Neural cell (in vitro differentiated cells): ENCODE results near the gene SLC1A1. TPM values are rescaled to one million over a fixed set of nuclear protein-coding genes. Genes with fewer than 3 reads are reported as not detected.

Experiments used
- H2AFZ ChIP-seq: fragments of 200-600, 300-800 bp; sonication (generic), shearing (Covaris generic); 2 replicates; pipeline ENCODE4 v1.6.0; 2014; ENCODE audit warnings: low read depth, mild to moderate bottlenecking, antibody characterized with exemption, low read length, moderate library complexity
- H3F3A ChIP-seq: fragments of 200-600 bp; shearing (Covaris generic); 2 replicates; pipeline ENCODE4 v1.6.1; 2016; ENCODE audit warnings: mild to moderate bottlenecking, moderate library complexity, mixed read lengths, antibody characterized with exemption, low read length; ENCODE audit not compliant: insufficient read depth, poor library complexity, severe bottlenecking
- H3K27ac ChIP-seq: fragments of 200-600, 300-800 bp; sonication (generic), shearing (Covaris generic); 2 replicates; pipeline ENCODE4 v1.5.1; 2014; ENCODE audit warnings: mild to moderate bottlenecking, low read length, moderate library complexity
- H3K27me3 ChIP-seq: fragments of 300-800, 200-600 bp; sonication (generic), shearing (Covaris generic); 2 replicates; pipeline ENCODE4 v1.6.0; 2014; ENCODE audit warnings: mild to moderate bottlenecking, low read depth, low read length, moderate library complexity; ENCODE audit not compliant: insufficient read depth
- H3K36me3 ChIP-seq: fragments of 300-800, 200-600 bp; sonication (generic), shearing (Covaris generic); 2 replicates; pipeline ENCODE4 v1.5.1; 2014; ENCODE audit warnings: mild to moderate bottlenecking, antibody characterized with exemption, low read length, moderate library complexity; ENCODE audit not compliant: insufficient read depth
- H3K4me2 ChIP-seq: fragments of 300-800, 200-600 bp; sonication (generic), shearing (Covaris generic); 2 replicates; pipeline ENCODE4 v1.6.0; 2014; ENCODE audit warnings: mild to moderate bottlenecking, low read length
- H3K4me3 ChIP-seq: fragments of 300-800, 200-600 bp; sonication (generic), shearing (Covaris generic); 2 replicates; pipeline ENCODE4 v1.5.1; 2014; ENCODE audit warnings: mild to moderate bottlenecking, low read length, moderate library complexity
- H3K79me2 ChIP-seq: fragments of 200-600 bp; shearing (Covaris generic); replicated peaks from 2 replicates; pipeline ENCODE4 v1.6.0; 2014; ENCODE audit warnings: mild to moderate bottlenecking, low read length, moderate library complexity; ENCODE audit not compliant: insufficient read depth
- H3K9ac ChIP-seq: fragments of 300-800, 200-600 bp; sonication (generic), shearing (Covaris generic); 2 replicates; pipeline ENCODE4 v1.6.1; 2016; ENCODE audit warnings: mild to moderate bottlenecking, low read length, mixed read lengths
- H3K9me2 ChIP-seq: fragments of 200-600 bp; shearing (Covaris generic); 2 replicates; pipeline ENCODE4 v1.6.1; 2016; ENCODE audit warnings: mild to moderate bottlenecking, low read length, mixed read lengths; ENCODE audit not compliant: insufficient read depth
- H3K9me3 ChIP-seq: fragments of 200-600, 300-800 bp; sonication (generic), shearing (Covaris generic); 2 replicates; pipeline ENCODE4 v1.6.1; 2016; ENCODE audit warnings: mild to moderate bottlenecking, mixed run types, low read length, moderate library complexity, mixed read lengths
- H4K20me1 ChIP-seq: fragments of 200-600 bp; shearing (Covaris generic); 2 replicates; pipeline ENCODE4 v1.6.1; 2016; ENCODE audit warnings: mild to moderate bottlenecking, mixed run types; ENCODE audit not compliant: insufficient read depth
- EP300 ChIP-seq: fragments of 450-650 bp; conservative IDR thresholded peaks from 2 replicates; pipeline ENCODE4 v1.6.1; 2014; ENCODE audit warnings: antibody characterized with exemption, mild to moderate bottlenecking, moderate library complexity; ENCODE audit not compliant: poor library complexity, severe bottlenecking
- EZH2 ChIP-seq: fragments of 200-600, 300-800 bp; shearing (Covaris generic), sonication (generic); IDR thresholded peaks from 2 replicates; pipeline ENCODE4 v1.6.1; 2014; ENCODE audit warnings: antibody characterized with exemption, low read length, borderline replicate concordance, mild to moderate bottlenecking; ENCODE audit not compliant: insufficient read depth, poor library complexity, severe bottlenecking
- MXI1 ChIP-seq: fragments of 450-650 bp; conservative IDR thresholded peaks from 2 replicates; pipeline ENCODE4 v1.6.1; 2014; ENCODE audit warnings: antibody characterized with exemption, mild to moderate bottlenecking; ENCODE audit not compliant: poor library complexity, severe bottlenecking
- POLR2AphosphoS5 ChIP-seq: IDR thresholded peaks from 2 replicates; pipeline ENCODE4 v1.6.1; 2012
- RAD21 ChIP-seq: fragments of 450-650 bp; conservative IDR thresholded peaks from 2 replicates; pipeline ENCODE4 v1.6.1; 2014; ENCODE audit warnings: antibody characterized with exemption, mild to moderate bottlenecking, moderate library complexity
- SMC3 ChIP-seq: fragments of 450-650 bp; conservative IDR thresholded peaks from 2 replicates; pipeline ENCODE4 v1.6.1; 2014; ENCODE audit warnings: antibody characterized with exemption, mild to moderate bottlenecking, moderate library complexity; ENCODE audit not compliant: poor library complexity
- TAF1 ChIP-seq: IDR thresholded peaks from 2 replicates; pipeline ENCODE4 v1.6.1; 2012; ENCODE audit warnings: low read depth
- polyA plus RNA-seq: library from polyadenylated mRNA; depleted of rRNA; stranded (reverse); fragments of >200 nt; gene quantifications from 2 replicates; pipeline ENCODE4 v1.2.3, GENCODE V29; 2014
- TF ChIP-seq, protein P1 (sequence below): fragments of 450-650 bp; IDR thresholded peaks from 2 replicates; pipeline ENCODE4 v1.5.1; 2014; ENCODE audit warnings: antibody characterized with exemption, mild to moderate bottlenecking, moderate library complexity; ENCODE audit not compliant: poor library complexity, severe bottlenecking
- TF ChIP-seq, protein P2 (sequence below): IDR thresholded peaks from 2 replicates; pipeline ENCODE4 v1.6.1; 2012; ENCODE audit warnings: borderline replicate concordance

The SLC1A1 gene
- polyA plus RNA-seq, 1 donor from 2014 or later: 30.8 TPM

DNA sequence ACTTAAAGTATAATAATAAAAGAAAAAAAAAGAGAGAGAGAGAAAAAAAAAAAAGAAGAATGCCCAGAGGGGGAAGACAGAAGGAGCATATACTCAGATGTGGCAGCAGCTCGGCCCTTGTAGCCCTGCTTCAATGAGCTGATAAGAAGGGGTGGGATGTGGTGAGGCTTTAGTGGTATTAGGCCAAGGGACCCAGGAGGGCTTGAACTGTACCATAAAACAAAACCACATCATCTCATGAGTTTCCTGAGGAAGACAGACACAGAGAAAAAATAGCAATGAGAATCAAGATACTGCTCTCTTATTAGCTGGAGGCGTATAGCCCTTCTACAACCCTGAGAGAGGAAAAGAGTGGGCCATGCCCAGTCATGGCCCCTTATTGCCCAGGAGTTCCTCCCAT, 72.8 kb downstream of the SLC1A1 start:
- H3K36me3 ChIP-seq: no peaks in the 10 kb centered on the region
- H3K27me3 ChIP-seq: no peaks in the 10 kb centered on the region
- TF ChIP-seq EZH2 (no peak), POLR2AphosphoS5 (no peak), EP300 (no peak)

DNA sequence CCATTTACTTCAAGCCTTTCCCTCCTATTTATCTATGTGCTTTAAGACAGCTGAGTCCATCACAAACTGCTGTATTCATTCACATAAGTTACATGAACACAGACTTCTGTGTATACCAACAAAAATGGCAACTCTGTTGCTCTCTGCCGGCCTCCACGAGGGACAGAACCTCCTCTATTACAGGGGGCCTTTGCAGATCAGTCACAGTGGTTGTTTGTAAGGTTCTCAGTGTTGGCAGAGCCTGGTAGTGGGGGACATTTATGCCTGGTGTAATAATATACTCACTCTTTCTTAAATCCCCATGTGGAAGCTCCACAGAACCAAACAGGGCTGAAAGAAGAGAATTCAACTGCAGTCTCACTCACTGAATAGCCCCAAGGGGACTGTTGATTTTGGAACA, 76.5 kb downstream of the SLC1A1 start:
- no peak overlapping the region for H3K27ac ChIP-seq
- no peak overlapping the region for H2AFZ ChIP-seq
- no peaks in the 10 kb centered on the region for H3K36me3 ChIP-seq
- TF ChIP-seq MXI1 (no peak), POLR2AphosphoS5 (no peak)
- TF ChIP-seq, protein P1, sequence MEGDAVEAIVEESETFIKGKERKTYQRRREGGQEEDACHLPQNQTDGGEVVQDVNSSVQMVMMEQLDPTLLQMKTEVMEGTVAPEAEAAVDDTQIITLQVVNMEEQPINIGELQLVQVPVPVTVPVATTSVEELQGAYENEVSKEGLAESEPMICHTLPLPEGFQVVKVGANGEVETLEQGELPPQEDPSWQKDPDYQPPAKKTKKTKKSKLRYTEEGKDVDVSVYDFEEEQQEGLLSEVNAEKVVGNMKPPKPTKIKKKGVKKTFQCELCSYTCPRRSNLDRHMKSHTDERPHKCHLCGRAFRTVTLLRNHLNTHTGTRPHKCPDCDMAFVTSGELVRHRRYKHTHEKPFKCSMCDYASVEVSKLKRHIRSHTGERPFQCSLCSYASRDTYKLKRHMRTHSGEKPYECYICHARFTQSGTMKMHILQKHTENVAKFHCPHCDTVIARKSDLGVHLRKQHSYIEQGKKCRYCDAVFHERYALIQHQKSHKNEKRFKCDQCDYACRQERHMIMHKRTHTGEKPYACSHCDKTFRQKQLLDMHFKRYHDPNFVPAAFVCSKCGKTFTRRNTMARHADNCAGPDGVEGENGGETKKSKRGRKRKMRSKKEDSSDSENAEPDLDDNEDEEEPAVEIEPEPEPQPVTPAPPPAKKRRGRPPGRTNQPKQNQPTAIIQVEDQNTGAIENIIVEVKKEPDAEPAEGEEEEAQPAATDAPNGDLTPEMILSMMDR: no peak
- H3K9me3 ChIP-seq: no peaks in the 10 kb centered on the region
- no peaks in the 10 kb centered on the region for H4K20me1 ChIP-seq
- H3K4me2 ChIP-seq: no peak overlapping the region
- H3K79me2 ChIP-seq: no peaks in the 10 kb centered on the region
- H3K4me3 ChIP-seq: no peak overlapping the region
- H3K9me2 ChIP-seq: no peaks in the 10 kb centered on the region
- H3K9ac ChIP-seq: no peak overlapping the region
- H3F3A ChIP-seq: no peaks in the 10 kb centered on the region
- H3K27me3 ChIP-seq: no peaks in the 10 kb centered on the region

More for the DNA sequence above, 72.8 kb downstream of the SLC1A1 start:
- H4K20me1 ChIP-seq: no peaks in the 10 kb centered on the region
- H3K9me3 ChIP-seq: no peaks in the 10 kb centered on the region
- no peak overlapping the region for H3K4me2 ChIP-seq
- H2AFZ ChIP-seq: no peak overlapping the region
- H3K9me2 ChIP-seq: no peaks in the 10 kb centered on the region
- no peaks in the 10 kb centered on the region for H3K79me2 ChIP-seq
- no peak overlapping the region for H3K4me3 ChIP-seq
- no peak overlapping the region for H3K9ac ChIP-seq
- H3F3A ChIP-seq: no peaks in the 10 kb centered on the region
- H3K27ac ChIP-seq: no peak overlapping the region

DNA sequence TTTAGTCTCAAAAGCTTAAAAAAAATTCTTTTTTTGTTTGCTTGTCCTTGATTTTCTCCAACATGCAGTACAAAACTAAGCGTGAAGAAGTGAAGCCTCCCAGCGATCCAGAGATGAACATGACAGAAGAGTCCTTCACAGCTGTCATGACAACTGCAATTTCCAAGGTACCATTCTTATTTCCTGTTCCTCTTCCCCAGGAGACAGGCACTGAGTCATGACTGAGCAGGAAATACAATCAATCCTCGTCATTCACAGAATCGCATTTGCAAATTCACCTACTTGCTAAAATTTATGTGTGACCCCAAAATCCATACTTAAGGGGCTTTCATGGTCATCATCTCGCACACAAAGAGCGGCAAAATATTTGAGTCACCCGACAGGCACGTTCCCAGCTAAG, 77.3 kb downstream of the SLC1A1 start:
- Histone ChIP-seq H3K27ac (no peak overlapping the region), H3K9ac (no peak overlapping the region), H3K4me2 (no peak overlapping the region), H3K27me3 (no peaks in the 10 kb centered on the region), H3F3A (no peaks in the 10 kb centered on the region), H3K79me2 (no peaks in the 10 kb centered on the region), H3K36me3 (no peaks in the 10 kb centered on the region), H2AFZ (no peak overlapping the region), H3K9me3 (no peaks in the 10 kb centered on the region), H3K9me2 (no peaks in the 10 kb centered on the region), H4K20me1 (no peaks in the 10 kb centered on the region), H3K4me3 (no peak overlapping the region)
- no peak for TF ChIP-seq TAF1
- TF ChIP-seq POLR2AphosphoS5: no peak

DNA sequence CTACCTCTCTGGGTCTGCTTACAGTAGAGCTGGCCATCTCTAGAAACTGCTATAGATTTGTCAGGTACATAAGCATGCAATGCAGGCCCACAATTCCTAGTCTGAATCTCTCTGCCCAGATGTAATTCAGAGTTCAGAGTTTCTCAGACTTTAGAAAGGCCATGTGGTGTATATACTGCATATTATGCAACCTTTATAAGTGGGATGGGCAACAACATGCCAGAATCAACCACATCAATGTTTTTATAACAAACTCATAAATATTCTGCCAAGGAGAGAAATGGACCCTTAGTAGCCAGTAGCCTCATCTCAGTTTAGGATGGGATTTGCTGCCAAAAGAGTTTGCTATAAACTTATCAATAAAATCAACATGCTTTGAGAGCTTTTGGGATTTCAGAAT, 78.8 kb downstream of the SLC1A1 start:
- no peaks in the 10 kb centered on the region for H3K36me3 ChIP-seq
- H3K27me3 ChIP-seq: no peaks in the 10 kb centered on the region
- no peaks in the 10 kb centered on the region for H3F3A ChIP-seq
- H3K4me2 ChIP-seq: no peak overlapping the region
- H4K20me1 ChIP-seq: no peaks in the 10 kb centered on the region
- TF ChIP-seq MXI1 (no peak), POLR2AphosphoS5 (no peak), TAF1 (no peak), EP300 (no peak), RAD21 (no peak), EZH2 (no peak), SMC3 (no peak)
- TF ChIP-seq, protein P2, sequence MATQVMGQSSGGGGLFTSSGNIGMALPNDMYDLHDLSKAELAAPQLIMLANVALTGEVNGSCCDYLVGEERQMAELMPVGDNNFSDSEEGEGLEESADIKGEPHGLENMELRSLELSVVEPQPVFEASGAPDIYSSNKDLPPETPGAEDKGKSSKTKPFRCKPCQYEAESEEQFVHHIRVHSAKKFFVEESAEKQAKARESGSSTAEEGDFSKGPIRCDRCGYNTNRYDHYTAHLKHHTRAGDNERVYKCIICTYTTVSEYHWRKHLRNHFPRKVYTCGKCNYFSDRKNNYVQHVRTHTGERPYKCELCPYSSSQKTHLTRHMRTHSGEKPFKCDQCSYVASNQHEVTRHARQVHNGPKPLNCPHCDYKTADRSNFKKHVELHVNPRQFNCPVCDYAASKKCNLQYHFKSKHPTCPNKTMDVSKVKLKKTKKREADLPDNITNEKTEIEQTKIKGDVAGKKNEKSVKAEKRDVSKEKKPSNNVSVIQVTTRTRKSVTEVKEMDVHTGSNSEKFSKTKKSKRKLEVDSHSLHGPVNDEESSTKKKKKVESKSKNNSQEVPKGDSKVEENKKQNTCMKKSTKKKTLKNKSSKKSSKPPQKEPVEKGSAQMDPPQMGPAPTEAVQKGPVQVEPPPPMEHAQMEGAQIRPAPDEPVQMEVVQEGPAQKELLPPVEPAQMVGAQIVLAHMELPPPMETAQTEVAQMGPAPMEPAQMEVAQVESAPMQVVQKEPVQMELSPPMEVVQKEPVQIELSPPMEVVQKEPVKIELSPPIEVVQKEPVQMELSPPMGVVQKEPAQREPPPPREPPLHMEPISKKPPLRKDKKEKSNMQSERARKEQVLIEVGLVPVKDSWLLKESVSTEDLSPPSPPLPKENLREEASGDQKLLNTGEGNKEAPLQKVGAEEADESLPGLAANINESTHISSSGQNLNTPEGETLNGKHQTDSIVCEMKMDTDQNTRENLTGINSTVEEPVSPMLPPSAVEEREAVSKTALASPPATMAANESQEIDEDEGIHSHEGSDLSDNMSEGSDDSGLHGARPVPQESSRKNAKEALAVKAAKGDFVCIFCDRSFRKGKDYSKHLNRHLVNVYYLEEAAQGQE: no peak
- TF ChIP-seq, protein P1: no peak
- H3K9me2 ChIP-seq: no peaks in the 10 kb centered on the region
- H2AFZ ChIP-seq: no peak overlapping the region
- H3K27ac ChIP-seq: no peak overlapping the region
- no peak overlapping the region for H3K9ac ChIP-seq
- no peaks in the 10 kb centered on the region for H3K79me2 ChIP-seq
- H3K9me3 ChIP-seq: no peaks in the 10 kb centered on the region
- no peak overlapping the region for H3K4me3 ChIP-seq
